ENCODE data around the gene BMERB1.
"Not testable (repeated sequence)": the region's sequence is repeated elsewhere in the genome, so short reads cannot be mapped to it uniquely, and the experiment has no call there.

Gene BMERB1

GRCh38 chr16:15548482-15548891 is 114.1 kb downstream of the BMERB1 start:
- in situ Hi-C loops (cut with MboI; ENCODE audit: low sequenced_read_pairs) = no loop called here

GRCh38 chr16:15552507-15552906 is 118.1 kb downstream of the BMERB1 start:
- in situ Hi-C loops (cut with MboI; ENCODE audit: low sequenced_read_pairs) = no loop called here

- in situ Hi-C loops (cut with MboI; ENCODE audit: low sequenced_read_pairs) = no loop called here
Measured at GRCh38 chr16:15553313-15554088, 119.1 kb downstream of the BMERB1 start.

- in situ Hi-C loops (cut with MboI; ENCODE audit: low sequenced_read_pairs) = no loop called here
Measured at GRCh38 chr16:15556130-15556529, 121.7 kb downstream of the BMERB1 start.

GRCh38 chr16:15557258-15557657 is 122.9 kb downstream of the BMERB1 start:
- in situ Hi-C loops (cut with MboI; ENCODE audit: low sequenced_read_pairs) = no loop called here

- in situ Hi-C loops (cut with MboI; ENCODE audit: low sequenced_read_pairs) = no loop called here
Measured at GRCh38 chr16:15559176-15559575, 124.8 kb downstream of the BMERB1 start.

GRCh38 chr16:15564604-15565339 is 130.4 kb downstream of the BMERB1 start:
- in situ Hi-C loops (cut with MboI; ENCODE audit: low sequenced_read_pairs) = no loop called here

- in situ Hi-C loops (cut with MboI; ENCODE audit: low sequenced_read_pairs) = no loop called here
Measured at GRCh38 chr16:15566095-15566494, 131.7 kb downstream of the BMERB1 start.

- in situ Hi-C loops (cut with MboI; ENCODE audit: low sequenced_read_pairs) = no loop called here
Measured at GRCh38 chr16:15567823-15568222, 133.4 kb downstream of the BMERB1 start.

- in situ Hi-C loops (cut with MboI; ENCODE audit: low sequenced_read_pairs) = not testable (repeated sequence)
Measured at GRCh38 chr16:15570666-15571065, 136.3 kb downstream of the BMERB1 start.

GRCh38 chr16:15571557-15571956 is 137.2 kb downstream of the BMERB1 start:
- in situ Hi-C loops (cut with MboI; ENCODE audit: low sequenced_read_pairs) = no loop called here

- in situ Hi-C loops (cut with MboI; ENCODE audit: low sequenced_read_pairs) = no loop called here
Measured at GRCh38 chr16:15572329-15573001, 138.1 kb downstream of the BMERB1 start.

- in situ Hi-C loops (cut with MboI; ENCODE audit: low sequenced_read_pairs) = no loop called here
Measured at GRCh38 chr16:15573274-15573895, 139.0 kb downstream of the BMERB1 start.

GRCh38 chr16:15573896-15574613 is 139.7 kb downstream of the BMERB1 start:
- in situ Hi-C loops (cut with MboI; ENCODE audit: low sequenced_read_pairs) = not testable (repeated sequence)

- in situ Hi-C loops (cut with MboI; ENCODE audit: low sequenced_read_pairs) = no loop called here
Measured at GRCh38 chr16:15574614-15574948, 140.2 kb downstream of the BMERB1 start.

GRCh38 chr16:15575293-15576049 is 141.1 kb downstream of the BMERB1 start:
- in situ Hi-C loops (cut with MboI; ENCODE audit: low sequenced_read_pairs) = no loop called here

GRCh38 chr16:15576960-15577958 is 142.9 kb downstream of the BMERB1 start:
- in situ Hi-C loops (cut with MboI; ENCODE audit: low sequenced_read_pairs) = no loop called here

GRCh38 chr16:15578824-15579223 is 144.4 kb downstream of the BMERB1 start:
- in situ Hi-C loops (cut with MboI; ENCODE audit: low sequenced_read_pairs) = no loop called here

Measured in HL-60/S4 treated with retinoic acid at 250 ng/mL for 4 days and 3 days (cell line).